HepG2 (cell line): ENCODE data around the gene SIK3. TPM values are rescaled to one million over a fixed set of nuclear protein-coding genes. Genes with fewer than 3 reads are reported as not detected.

Experiments used
- BORCS8-MEF2B ChIP-seq: sonication (generic); formaldehyde crosslinking; IDR thresholded peaks from 2 replicates; pipeline ENCODE4 v1.8.0; 2022; ENCODE audit warnings: mild to moderate bottlenecking, missing genetic modification reagents
- CBX1 ChIP-seq: IDR thresholded peaks from one replicate; pipeline ENCODE4 v1.6.1; 2016; ENCODE audit warnings: antibody characterized with exemption, low read depth
- CBX5 ChIP-seq: sonication (generic); formaldehyde crosslinking; IDR thresholded peaks from 2 replicates; pipeline ENCODE4 v1.4.0; 2020; ENCODE audit warnings: missing genetic modification reagents, borderline replicate concordance
- CSRNP1 ChIP-seq: sonication (generic); formaldehyde crosslinking; IDR thresholded peaks from 2 replicates; pipeline ENCODE4 v1.8.1; 2023; ENCODE audit warnings: mild to moderate bottlenecking, missing genetic modification reagents
- DPF2 ChIP-seq: sonication (generic); formaldehyde crosslinking; IDR thresholded peaks from 2 replicates; pipeline ENCODE4 v1.4.0; 2020; ENCODE audit warnings: mild to moderate bottlenecking, low read depth, missing genetic modification reagents, borderline replicate concordance
- ELF3 ChIP-seq: IDR thresholded peaks from 2 replicates; pipeline ENCODE4 v1.6.1; 2016; ENCODE audit warnings: missing genetic modification reagents, missing compliant biosample characterization
- EP300 ChIP-seq, 3 experiments: sonication (generic) in 1 of 3; formaldehyde crosslinking in 1 of 3; IDR thresholded peaks; 2 replicates each; pipeline versions ENCODE4 v1.5.1 to v1.6.1; 2011 to 2020; ENCODE audit warnings: low read depth in 2 of 3, low read length in 2 of 3, borderline replicate concordance in 1 of 3, improper control_type of control experiment in 1 of 3, mild to moderate bottlenecking in 1 of 3, missing genetic modification reagents in 1 of 3, moderate library complexity in 1 of 3
- HDAC2 ChIP-seq: sonication (generic); formaldehyde crosslinking; IDR thresholded peaks from 2 replicates; pipeline ENCODE4 v1.4.0; 2020; ENCODE audit warnings: missing genetic modification reagents
- KLF6 ChIP-seq: IDR thresholded peaks from 2 replicates; pipeline ENCODE4 v1.8.0; 2016; ENCODE audit warnings: missing biosample characterization, missing genetic modification reagents
- NCOA2 ChIP-seq: sonication (generic); formaldehyde crosslinking; IDR thresholded peaks from 2 replicates; pipeline ENCODE4 v1.8.0; 2022; ENCODE audit warnings: inconsistent platforms
- PBX3 ChIP-seq: sonication (generic); formaldehyde crosslinking; IDR thresholded peaks from 2 replicates; pipeline ENCODE4 v1.8.1; 2023; ENCODE audit warnings: missing genetic modification reagents, inconsistent platforms, borderline replicate concordance
- ZEB1 ChIP-seq: IDR thresholded peaks from 2 replicates; pipeline ENCODE4 v1.6.1; 2012; ENCODE audit warnings: mild to moderate bottlenecking, low read depth, inconsistent platforms; ENCODE audit not compliant: insufficient replicate concordance
- ZFP90 ChIP-seq: sonication (generic); formaldehyde crosslinking; IDR thresholded peaks from 2 replicates; pipeline ENCODE4 v1.8.0; 2022; ENCODE audit warnings: missing genetic modification reagents, mild to moderate bottlenecking, inconsistent platforms, borderline replicate concordance
- ZNF207 ChIP-seq: fragments of 450-650 bp; IDR thresholded peaks from 2 replicates; pipeline ENCODE4 v1.6.1; 2016; ENCODE audit warnings: antibody characterized with exemption, borderline replicate concordance
- ZNF296 ChIP-seq: sonication (generic); formaldehyde crosslinking; conservative IDR thresholded peaks from 2 replicates; pipeline ENCODE4 v1.5.0; 2020; ENCODE audit warnings: mild to moderate bottlenecking, missing genetic modification reagents
- ZNF414 ChIP-seq: sonication (generic); formaldehyde crosslinking; IDR thresholded peaks from 2 replicates; pipeline ENCODE4 v1.5.0; 2020; ENCODE audit warnings: missing genetic modification reagents
- ZNF430 ChIP-seq: sonication (generic); formaldehyde crosslinking; IDR thresholded peaks from 2 replicates; pipeline ENCODE4 v1.9.0; 2021; ENCODE audit warnings: mild to moderate bottlenecking, missing genetic modification reagents
- ZNF652 ChIP-seq: IDR thresholded peaks from 2 replicates; pipeline ENCODE4 v1.6.1; 2016; ENCODE audit warnings: low read depth, borderline replicate concordance
- ZNF709 ChIP-seq: sonication (generic); formaldehyde crosslinking; IDR thresholded peaks from 2 replicates; pipeline ENCODE4 v1.5.0; 2020; ENCODE audit warnings: mild to moderate bottlenecking, missing genetic modification reagents
- ZNF768 ChIP-seq: sonication (generic); formaldehyde crosslinking; IDR thresholded peaks from 2 replicates; pipeline ENCODE4 v1.4.0; 2020; ENCODE audit warnings: missing genetic modification reagents
- ZNF850 ChIP-seq: sonication (generic); formaldehyde crosslinking; conservative IDR thresholded peaks from 2 replicates; pipeline ENCODE4 v1.9.0; 2021; ENCODE audit warnings: mild to moderate bottlenecking, missing genetic modification reagents
- polyA plus RNA-seq, 8 experiments: library from polyadenylated mRNA; depleted of rRNA in 3 of 8; stranded (reverse) in 7 of 8; unstranded in 1 of 8; fragments of >200 nt; fragmentation: Illumina TruSeq in 4 of 8; extraction: Trizol in 4 of 8; gene quantifications; 2 replicates each; pipeline versions ENCODE4 v1.2.1 to v1.2.3, GENCODE V29; 2011 to 2016; ENCODE audit warnings: low read depth in 4 of 8, missing spikeins in 1 of 8, mixed read lengths in 1 of 8; ENCODE audit not compliant: insufficient read depth in 1 of 8
- total RNA-seq, 5 experiments: library from RNA; depleted of rRNA; stranded (reverse); fragments of >200 nt; fragmentation: Illumina TruSeq; extraction: Trizol; gene quantifications; 2 replicates each; pipeline ENCODE4 v1.2.3, GENCODE V29; 2016; ENCODE audit warnings: low read depth in 1 of 5
- TF ChIP-seq, protein P1 (sequence below), 2 experiments: fragments of 450-650 bp in 1 of 2; sonication (generic) in 1 of 2; formaldehyde crosslinking; IDR thresholded peaks; 2 replicates each; pipeline versions ENCODE4 v1.5.0 to v1.8.0; 2020 to 2022; ENCODE audit warnings: mild to moderate bottlenecking in 1 of 2, missing genetic modification reagents in 1 of 2
- TF ChIP-seq, protein P2 (sequence below): sonication (generic); formaldehyde crosslinking; IDR thresholded peaks from 2 replicates; pipeline ENCODE4 v1.8.1; 2023; ENCODE audit warnings: mild to moderate bottlenecking, inconsistent platforms, moderate library complexity, missing genetic modification reagents, borderline replicate concordance

The SIK3 gene
- total and polyA plus RNA-seq, 2 of the 13 experiments (the other 11 are each of a cell fraction or from before 2014, with no cell fraction given): 5.7 to 9.8 TPM

GRCh38 chr11:116833816-116834534 is 264.3 kb downstream of the SIK3 start (continued):
- TF ChIP-seq ZFP90 (CRISPR knock-in tag) (0 out of 2 replicates have a peak, but pooled peaks have one; percentile 9), EP300 (IDR thresholded peaks at IDR 0.05; ENCODE audit: low read depth in 2 of 2, low read length in 2 of 2) (0 out of 4 replicates have a peak, but pooled peaks of 1 of the 2 experiments have one; percentile 21), EP300 (CRISPR knock-in tag; IDR thresholded peaks at IDR 0.05; ENCODE audit: borderline replicate concordance) (no peak), KLF6 (0 out of 2 replicates have a peak, but pooled peaks have one; percentile 76), CBX1 (peak; percentile 35), BORCS8-MEF2B (peak; percentile 68; the same call in 1 of the 2 replicates), ZNF850 (CRISPR knock-in tag) (no peak), ZNF709 (peak; percentile 44; the same call in 1 of the 2 replicates), NCOA2 (peak; percentile 74), CBX5 (CRISPR knock-in tag) (0 out of 2 replicates have a peak, but pooled peaks have one; percentile 32), ZNF652 (0 out of 2 replicates have a peak, but pooled peaks have one; percentile 13), ZNF207 (no peak), ZNF430 (0 out of 2 replicates have a peak, but pooled peaks have one; percentile 88), ZNF414 (CRISPR knock-in tag) (peak; percentile 48; the same call in 1 of the 2 replicates), ZNF768 (CRISPR knock-in tag) (peak; percentile 90), CSRNP1 (CRISPR knock-in tag) (peak; percentile 89), HDAC2 (CRISPR knock-in tag) (peak; percentile 70; the same call in 1 of the 2 replicates), ELF3 (CRISPR knock-in tag) (peak; percentile 67), ZNF296 (no peak), DPF2 (CRISPR knock-in tag) (peak; percentile 23; the same call in 1 of the 2 replicates), PBX3 (CRISPR knock-in tag) (no peak), ZEB1 (no peak)
- TF ChIP-seq, protein P1, sequence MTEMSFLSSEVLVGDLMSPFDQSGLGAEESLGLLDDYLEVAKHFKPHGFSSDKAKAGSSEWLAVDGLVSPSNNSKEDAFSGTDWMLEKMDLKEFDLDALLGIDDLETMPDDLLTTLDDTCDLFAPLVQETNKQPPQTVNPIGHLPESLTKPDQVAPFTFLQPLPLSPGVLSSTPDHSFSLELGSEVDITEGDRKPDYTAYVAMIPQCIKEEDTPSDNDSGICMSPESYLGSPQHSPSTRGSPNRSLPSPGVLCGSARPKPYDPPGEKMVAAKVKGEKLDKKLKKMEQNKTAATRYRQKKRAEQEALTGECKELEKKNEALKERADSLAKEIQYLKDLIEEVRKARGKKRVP (CRISPR knock-in tag; IDR thresholded peaks at IDR 0.05): peak in 1 of 2 experiments; percentile 63; a peak in 2 of 4 replicates
- TF ChIP-seq, protein P2, sequence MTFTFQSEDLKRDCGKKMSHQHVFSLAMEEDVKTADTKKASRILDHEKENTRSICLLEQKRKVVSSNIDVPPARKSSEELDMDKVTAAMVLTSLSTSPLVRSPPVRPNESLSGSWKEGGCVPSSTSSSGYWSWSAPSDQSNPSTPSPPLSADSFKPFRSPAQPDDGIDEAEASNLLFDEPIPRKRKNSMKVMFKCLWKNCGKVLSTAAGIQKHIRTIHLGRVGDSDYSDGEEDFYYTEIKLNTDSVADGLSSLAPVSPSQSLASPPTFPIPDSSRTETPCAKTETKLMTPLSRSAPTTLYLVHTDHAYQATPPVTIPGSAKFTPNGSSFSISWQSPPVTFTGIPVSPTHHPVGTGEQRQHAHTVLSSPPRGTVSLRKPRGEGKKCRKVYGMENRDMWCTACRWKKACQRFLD: peak; percentile 22; the same call in 1 of the 2 replicates
